ENCODE measurements around the gene IRX1. TPM values are rescaled to one million over a fixed set of nuclear protein-coding genes. Genes with fewer than 3 reads are reported as not detected.

Gene IRX1
- total RNA-seq, 2 experiments from 2014 or later, result not detected

- POLR2A ChIA-PET, result no interaction called here
- CTCF ChIA-PET, result no interaction called here
- peaks cover 2% of the 10 kb centered on the region for H3K27me3 Mint-ChIP-seq
- no peaks in the 10 kb centered on the region for H3K4me1 Mint-ChIP-seq (ENCODE audit: low read depth)
- no peak for TF ChIP-seq CTCF (IDR thresholded peaks at IDR 0.05)
- Histone ChIP-seq H3K9me3 (ENCODE audit: control insufficient read depth in 1 of 2, insufficient read depth in 1 of 2, low read length in 2 of 2) (peaks cover 0 to 35% of the 10 kb centered on the region in 2 experiments), H3K4me1 (ENCODE audit: insufficient read depth, low read length) (no peaks in the 10 kb centered on the region), H3K27ac (ENCODE audit: low read depth in 1 of 2, low read length in 2 of 2) (no peak overlapping the region), H3K36me3 (ENCODE audit: insufficient read depth, low read length) (no peaks in the 10 kb centered on the region), H3K4me3 (ENCODE audit: low read length) (no peak overlapping the region), H3K27me3 (ENCODE audit: control insufficient read depth in 1 of 2, insufficient read depth in 2 of 2, low read length in 2 of 2) (peaks cover 0 to 2% of the 10 kb centered on the region in 2 experiments)
- no peaks in the 10 kb centered on the region for H3K36me3 Mint-ChIP-seq (ENCODE audit: low read depth)
- H3K4me3 Mint-ChIP-seq, result no peak overlapping the region
- H3K27ac Mint-ChIP-seq, result no peak overlapping the region
- no peak for DNase-seq
- intact Hi-C loops (cut with DNase I, micrococcal nuclease), result no loop called here
- ATAC-seq (ENCODE audit: poor library complexity), result no peak
- H3K9me3 Mint-ChIP-seq, result peaks cover 3% of the 10 kb centered on the region
Observed at GRCh38 chr5:3622961-3623360, 27.3 kb downstream of the IRX1 start.

GRCh38 chr5:3625626-3626025 lies 30.0 kb downstream of the IRX1 start:
- no peaks in the 10 kb centered on the region for H3K27me3 Mint-ChIP-seq
- DNase-seq (no peak), ATAC-seq (ENCODE audit: poor library complexity) (no peak)
- H3K36me3 Mint-ChIP-seq (ENCODE audit: low read depth), result no peaks in the 10 kb centered on the region
- H3K4me1 Mint-ChIP-seq (ENCODE audit: low read depth), result no peaks in the 10 kb centered on the region
- Histone ChIP-seq H3K36me3 (ENCODE audit: insufficient read depth, low read length) (no peaks in the 10 kb centered on the region), H3K4me3 (ENCODE audit: low read length) (no peak overlapping the region), H3K9me3 (ENCODE audit: control insufficient read depth in 1 of 2, insufficient read depth in 1 of 2, low read length in 2 of 2) (peaks cover 0 to 39% of the 10 kb centered on the region in 2 experiments), H3K27ac (ENCODE audit: low read depth in 1 of 2, low read length in 2 of 2) (no peak overlapping the region), H3K4me1 (ENCODE audit: insufficient read depth, low read length) (no peaks in the 10 kb centered on the region), H3K27me3 (ENCODE audit: control insufficient read depth in 1 of 2, insufficient read depth in 2 of 2, low read length in 2 of 2) (no peaks in the 10 kb centered on the region)
- H3K27ac Mint-ChIP-seq, result no peak overlapping the region
- ChIA-PET CTCF (no interaction called here), POLR2A (no interaction called here)
- intact Hi-C loops (cut with DNase I, micrococcal nuclease), result no loop called here
- no peak for TF ChIP-seq CTCF (IDR thresholded peaks at IDR 0.05)
- H3K4me3 Mint-ChIP-seq, result no peak overlapping the region
- peaks cover 3% of the 10 kb centered on the region for H3K9me3 Mint-ChIP-seq

GRCh38 chr5:3634061-3634460 lies 38.4 kb downstream of the IRX1 start:
- no peaks in the 10 kb centered on the region for H3K27me3 Mint-ChIP-seq
- no peak overlapping the region for H3K27ac ChIP-seq (ENCODE audit: low read depth in 1 of 2, low read length in 2 of 2)
- intact Hi-C loops (cut with DNase I, micrococcal nuclease), result no loop called here
- ATAC-seq (ENCODE audit: poor library complexity) (no peak), DNase-seq (no peak)
- ChIA-PET POLR2A (no interaction called here), CTCF (no interaction called here)
- H3K36me3 ChIP-seq (ENCODE audit: insufficient read depth, low read length), result no peaks in the 10 kb centered on the region
- no peaks in the 10 kb centered on the region for H3K36me3 Mint-ChIP-seq (ENCODE audit: low read depth)
- peaks cover 0 to 32% of the 10 kb centered on the region in 2 experiments for H3K9me3 ChIP-seq (ENCODE audit: control insufficient read depth in 1 of 2, insufficient read depth in 1 of 2, low read length in 2 of 2)
- H3K27ac Mint-ChIP-seq, result no peak overlapping the region
- H3K4me1 ChIP-seq (ENCODE audit: insufficient read depth, low read length), result no peaks in the 10 kb centered on the region
- no peak overlapping the region for H3K4me3 ChIP-seq (ENCODE audit: low read length)
- peaks cover 2% of the 10 kb centered on the region for H3K9me3 Mint-ChIP-seq
- TF ChIP-seq CTCF (IDR thresholded peaks at IDR 0.05), result no peak
- no peaks in the 10 kb centered on the region for H3K4me1 Mint-ChIP-seq (ENCODE audit: low read depth)
- no peaks in the 10 kb centered on the region for H3K27me3 ChIP-seq (ENCODE audit: control insufficient read depth in 1 of 2, insufficient read depth in 2 of 2, low read length in 2 of 2)
- H3K4me3 Mint-ChIP-seq, result no peak overlapping the region

All from CD4-positive, alpha-beta T cell (primary cell).